Liver (tissue), 9 donors: ENCODE data around the gene SYCE3. TPM values are rescaled to one million over a fixed set of nuclear protein-coding genes. Genes with fewer than 3 reads are reported as not detected.

ENCODE experiments used
- DNase-seq: peaks from one replicate; pipeline ENCODE4 v3.0.0-alpha.2; 2017; ENCODE audit warnings: low spot score
- H3K27ac ChIP-seq, 2 donors: one replicate each; pipeline ENCODE4 v1.7.0; 2013; ENCODE audit warnings: inconsistent platforms in 2 of 2, low read length in 2 of 2, control low read depth in 1 of 2, low read depth in 1 of 2, mild to moderate bottlenecking in 1 of 2
- H3K27me3 ChIP-seq, 4 donors: one replicate each; pipeline versions ENCODE4 v1.6.1 to v1.7.0; 2013; ENCODE audit warnings: low read length in 3 of 4, inconsistent platforms in 1 of 4, mild to moderate bottlenecking in 1 of 4, moderate library complexity in 1 of 4; ENCODE audit not compliant: control insufficient read depth in 4 of 4, insufficient read depth in 4 of 4
- H3K36me3 ChIP-seq, 4 donors: one replicate each; pipeline versions ENCODE4 v1.6.1 to v1.7.0; 2013; ENCODE audit warnings: low read length in 3 of 4, mild to moderate bottlenecking in 3 of 4, low read depth in 1 of 4, moderate library complexity in 1 of 4; ENCODE audit not compliant: control insufficient read depth in 4 of 4, insufficient read depth in 3 of 4
- H3K4me1 ChIP-seq, 4 donors: one replicate each; pipeline versions ENCODE4 v1.6.1 to v1.7.0; 2013; ENCODE audit warnings: low read length in 3 of 4, mild to moderate bottlenecking in 3 of 4, moderate library complexity in 1 of 4; ENCODE audit not compliant: control insufficient read depth in 4 of 4, insufficient read depth in 4 of 4
- H3K4me3 ChIP-seq, 3 donors: one replicate each; pipeline versions ENCODE4 v1.6.1 to v1.7.0; 2013; ENCODE audit warnings: low read length in 3 of 3, control low read depth in 1 of 3, low read depth in 1 of 3, mild to moderate bottlenecking in 1 of 3
- H3K9ac ChIP-seq, 2 donors: one replicate each; pipeline ENCODE4 v1.7.0; 2013; ENCODE audit warnings: low read length in 2 of 2, mild to moderate bottlenecking in 2 of 2, moderate library complexity in 2 of 2, control low read depth in 1 of 2, low read depth in 1 of 2
- H3K9me3 ChIP-seq, 4 donors: one replicate each; pipeline versions ENCODE4 v1.6.1 to v1.7.0; 2013; ENCODE audit warnings: low read length in 3 of 4; ENCODE audit not compliant: control insufficient read depth in 4 of 4
- CTCF ChIP-seq: fragments of 150-350 bp; IDR thresholded peaks from 2 replicates; pipeline ENCODE4 v1.5.1; 2017; ENCODE audit warnings: improper control_type of control experiment, low read depth, low read length; ENCODE audit not compliant: missing input control
- EGR1 ChIP-seq, 2 donors: IDR thresholded peaks; 2 replicates each; pipeline ENCODE4 v1.6.1; 2016 to 2018; ENCODE audit warnings: antibody characterized with exemption in 2 of 2, low read depth in 2 of 2
- FOXA1 ChIP-seq: IDR thresholded peaks from 2 replicates; pipeline ENCODE4 v1.6.1; 2016; ENCODE audit warnings: antibody characterized with exemption
- FOXA2 ChIP-seq: IDR thresholded peaks from 2 replicates; pipeline ENCODE4 v1.6.1; 2016; ENCODE audit warnings: antibody characterized with exemption
- GABPA ChIP-seq, 2 donors: IDR thresholded peaks in 1 of 2; conservative IDR thresholded peaks in 1 of 2; 2 replicates each; pipeline ENCODE4 v1.6.1; 2016; ENCODE audit warnings: antibody characterized with exemption in 2 of 2, mild to moderate bottlenecking in 1 of 2, moderate library complexity in 1 of 2
- HNF4A ChIP-seq, 2 donors: conservative IDR thresholded peaks; 2 replicates each; pipeline ENCODE4 v1.6.1; 2016; ENCODE audit warnings: antibody characterized with exemption in 2 of 2, mild to moderate bottlenecking in 2 of 2
- HNF4G ChIP-seq: IDR thresholded peaks from 2 replicates; pipeline ENCODE4 v1.6.1; 2016; ENCODE audit warnings: antibody characterized with exemption
- JUND ChIP-seq, 2 donors: IDR thresholded peaks; 2 replicates each; pipeline ENCODE4 v1.6.1; 2016; ENCODE audit warnings: antibody characterized with exemption in 2 of 2
- MAX ChIP-seq: IDR thresholded peaks from 2 replicates; pipeline ENCODE4 v1.6.1; 2016; ENCODE audit warnings: antibody characterized with exemption
- NR2F2 ChIP-seq: IDR thresholded peaks from 2 replicates; pipeline ENCODE4 v1.6.1; 2016; ENCODE audit warnings: antibody characterized with exemption
- RAD21 ChIP-seq, 2 donors: IDR thresholded peaks; 2 replicates each; pipeline ENCODE4 v1.6.1; 2016; ENCODE audit warnings: antibody characterized with exemption in 2 of 2, mild to moderate bottlenecking in 2 of 2
- REST ChIP-seq: IDR thresholded peaks from 2 replicates; pipeline ENCODE4 v1.6.1; 2016; ENCODE audit warnings: antibody characterized with exemption, mild to moderate bottlenecking
- RXRA ChIP-seq, 2 donors: IDR thresholded peaks; 2 replicates each; pipeline ENCODE4 v1.6.1; 2017 to 2018; ENCODE audit warnings: antibody characterized with exemption in 2 of 2, mild to moderate bottlenecking in 1 of 2
- SP1 ChIP-seq: IDR thresholded peaks from 2 replicates; pipeline ENCODE4 v1.6.1; 2018; ENCODE audit warnings: antibody characterized with exemption, mild to moderate bottlenecking
- TAF1 ChIP-seq: conservative IDR thresholded peaks from 2 replicates; pipeline ENCODE4 v1.6.1; 2016; ENCODE audit warnings: antibody characterized with exemption, mild to moderate bottlenecking
- YY1 ChIP-seq: IDR thresholded peaks from 2 replicates; pipeline ENCODE4 v1.6.1; 2016; ENCODE audit warnings: antibody characterized with exemption, mild to moderate bottlenecking
- WGBS: extraction: QIAGEN DNeasy Blood & Tissue Kit; methylation state at CpG from one replicate; pipeline ENCODE4 v1.1.7; 2013; 5-methylcytosine and 5-hydroxymethylcytosine counted together
- polyA plus RNA-seq, 2 donors: library from polyadenylated mRNA; stranded (reverse) in 1 of 2; unstranded in 1 of 2; fragments of 200-250 nt in 1 of 2; fragments of >200 nt in 1 of 2; fragmentation: Nextera tagmentation in 1 of 2; extraction: Ambion mirVana in 1 of 2; gene quantifications; one replicate each; pipeline versions ENCODE4 v1.2.1 to v1.2.3, GENCODE V29; 2013 to 2015
- total RNA-seq, 2 donors: library from RNA; depleted of rRNA; stranded (reverse); fragments of >200 nt; gene quantifications; one replicate each; pipeline ENCODE4 v1.2.3, GENCODE V29; 2014
- TF ChIP-seq, protein P1 (sequence below): IDR thresholded peaks from 2 replicates; pipeline ENCODE4 v1.6.1; 2016; ENCODE audit warnings: antibody characterized with exemption
- TF ChIP-seq, protein P2 (sequence below): IDR thresholded peaks from 2 replicates; pipeline ENCODE4 v1.6.1; 2016; ENCODE audit warnings: antibody characterized with exemption
- donor health status: healthy.
- donor health status: healthy.
- donor health status: healthy.
- donor health status: healthy.
- donor health status: healthy.

The SYCE3 gene
- total and polyA plus RNA-seq, 4 donors = 0.45 to 2.2 TPM; not detected in 2

- peak overlapping the region; percentile 86 to 89 (median 87) for H3K4me3 ChIP-seq
- peaks cover 11 to 27% (median 24%) of the 10 kb centered on the region in 4 donors for H3K4me1 ChIP-seq
- peak overlapping the region; percentile 45 to 99 for H3K9ac ChIP-seq
- no peaks in the 10 kb centered on the region for H3K9me3 ChIP-seq
- no peak for DNase-seq
- TF ChIP-seq NR2F2 (no peak), RXRA (IDR thresholded peaks at IDR 0.05) (no peak), FOXA1 (no peak), HNF4A (conservative IDR thresholded peaks at IDR 0.05) (no peak), YY1 (no peak), RAD21 (IDR thresholded peaks at IDR 0.05) (no peak), MAX (no peak), SP1 (no peak), JUND (IDR thresholded peaks at IDR 0.05) (no peak), FOXA2 (no peak), GABPA (IDR thresholded peaks at IDR 0.05 in 1 of 2, conservative IDR thresholded peaks at IDR 0.05 in 1 of 2) (no peak), EGR1 (IDR thresholded peaks at IDR 0.05; ENCODE audit: low read depth in 2 of 2) (no peak), HNF4G (no peak), CTCF (no peak), REST (no peak), TAF1 (no peak)
- TF ChIP-seq, protein P1, sequence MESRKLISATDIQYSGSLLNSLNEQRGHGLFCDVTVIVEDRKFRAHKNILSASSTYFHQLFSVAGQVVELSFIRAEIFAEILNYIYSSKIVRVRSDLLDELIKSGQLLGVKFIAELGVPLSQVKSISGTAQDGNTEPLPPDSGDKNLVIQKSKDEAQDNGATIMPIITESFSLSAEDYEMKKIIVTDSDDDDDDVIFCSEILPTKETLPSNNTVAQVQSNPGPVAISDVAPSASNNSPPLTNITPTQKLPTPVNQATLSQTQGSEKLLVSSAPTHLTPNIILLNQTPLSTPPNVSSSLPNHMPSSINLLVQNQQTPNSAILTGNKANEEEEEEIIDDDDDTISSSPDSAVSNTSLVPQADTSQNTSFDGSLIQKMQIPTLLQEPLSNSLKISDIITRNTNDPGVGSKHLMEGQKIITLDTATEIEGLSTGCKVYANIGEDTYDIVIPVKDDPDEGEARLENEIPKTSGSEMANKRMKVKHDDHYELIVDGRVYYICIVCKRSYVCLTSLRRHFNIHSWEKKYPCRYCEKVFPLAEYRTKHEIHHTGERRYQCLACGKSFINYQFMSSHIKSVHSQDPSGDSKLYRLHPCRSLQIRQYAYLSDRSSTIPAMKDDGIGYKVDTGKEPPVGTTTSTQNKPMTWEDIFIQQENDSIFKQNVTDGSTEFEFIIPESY = no peak
- TF ChIP-seq, protein P2, sequence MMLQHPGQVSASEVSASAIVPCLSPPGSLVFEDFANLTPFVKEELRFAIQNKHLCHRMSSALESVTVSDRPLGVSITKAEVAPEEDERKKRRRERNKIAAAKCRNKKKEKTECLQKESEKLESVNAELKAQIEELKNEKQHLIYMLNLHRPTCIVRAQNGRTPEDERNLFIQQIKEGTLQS = no peak
- H3K36me3 ChIP-seq = peaks cover 0 to 21% (median 7%) of the 10 kb centered on the region in 4 donors
- H3K27me3 ChIP-seq = no peaks in the 10 kb centered on the region
- WGBS = 31% methylated on average over 21 of the region's 21 CpGs
- H3K27ac ChIP-seq = peak overlapping the region; percentile 42 to 67
These were observed 55.9 kb downstream of the SYCE3 start for GRCh38 chr22:50506611-50507420.
